B cell (primary cell): ENCODE data around the gene ABLIM1. TPM values are rescaled to one million over a fixed set of nuclear protein-coding genes. Genes with fewer than 3 reads are reported as not detected.

Experiments used
- ATAC-seq: fragments of 200-7000 bp; cut with Tn5 transposase; one replicate; pipeline ENCODE4 v1.10.0; 2021; ENCODE audit warnings: low read depth, mild to moderate bottlenecking, moderate number of reproducible peaks, moderate library complexity
- CTCF ChIA-PET: fragments of 350-600 bp; sonication (Branson Sonifier 250); formaldehyde crosslinking; loops from one replicate; lab custom pipeline; 2021; ENCODE audit warnings: antibody characterized with exemption, inconsistent platforms; lab: Charles Lee
- POLR2A ChIA-PET: fragments of 350-600 bp; sonication (Branson Sonifier 250); formaldehyde crosslinking; loops from one replicate; lab custom pipeline; 2021; ENCODE audit warnings: antibody characterized with exemption; lab: Charles Lee
- DNase-seq: peaks from one replicate; pipeline ENCODE4 v3.0.0; 2013
- H2AFZ ChIP-seq: 2 replicates; pipeline ENCODE4 v1.6.1; 2012; ENCODE audit warnings: mild to moderate bottlenecking, low read depth, low read length; ENCODE audit not compliant: insufficient read depth, poor library complexity, severe bottlenecking
- H3K27ac ChIP-seq, 2 donors: 1 replicate in 1 of 2; 2 replicates in 1 of 2; pipeline ENCODE4 v1.5.1; 2012 to 2013; ENCODE audit warnings: low read length in 2 of 2, mild to moderate bottlenecking in 2 of 2, moderate library complexity in 1 of 2
- H3K27me3 ChIP-seq, 4 experiments: fragments of 200-600 bp in 1 of 4; sonication (generic) in 1 of 4; replicated peaks in 1 of 4; 1 replicate in 2 of 4; 2 replicates in 2 of 4; pipeline versions ENCODE4 v1.6.1 to v1.7.0; 2013 to 2016; ENCODE audit warnings: low read length in 3 of 4, mild to moderate bottlenecking in 2 of 4, mixed read lengths in 1 of 4, moderate library complexity in 1 of 4; ENCODE audit not compliant: insufficient read depth in 4 of 4, control insufficient read depth in 3 of 4; ENCODE audit errors: control extremely low read depth in 1 of 4
- H3K36me3 ChIP-seq, 2 experiments: replicated peaks in 1 of 2; 1 replicate in 1 of 2; 2 replicates in 1 of 2; pipeline versions ENCODE4 v1.6.1 to v1.7.1; 2013; ENCODE audit warnings: low read length in 1 of 2; ENCODE audit not compliant: insufficient read depth in 2 of 2, control insufficient read depth in 1 of 2; ENCODE audit errors: control extremely low read depth in 1 of 2, extremely low read depth in 1 of 2
- H3K4me1 ChIP-seq, 2 donors: fragments of 200-600 bp in 1 of 2; sonication (generic) in 1 of 2; 1 replicate in 1 of 2; 2 replicates in 1 of 2; pipeline versions ENCODE4 v1.5.1 to v1.6.1; 2013 to 2017; ENCODE audit warnings: low read length in 2 of 2; ENCODE audit not compliant: control insufficient read depth in 2 of 2, insufficient read depth in 2 of 2
- H3K4me2 ChIP-seq: replicated peaks from 2 replicates; pipeline ENCODE3; 2012; ENCODE audit warnings: mild to moderate bottlenecking, low read depth, low read length; ENCODE audit not compliant: poor library complexity, severe bottlenecking
- H3K4me3 ChIP-seq, 5 experiments: fragments of 200-600 bp in 1 of 5; sonication (generic) in 1 of 5; 1 replicate in 3 of 5; 2 replicates in 2 of 5; pipeline versions ENCODE4 v1.5.1 to v1.7.0; 2011 to 2016; ENCODE audit warnings: low read length in 4 of 5, mild to moderate bottlenecking in 4 of 5, low read depth in 2 of 5, control low read depth in 1 of 5, moderate library complexity in 1 of 5; ENCODE audit not compliant: insufficient read depth in 1 of 5; ENCODE audit errors: control extremely low read depth in 1 of 5, extremely low read depth in 1 of 5
- H3K79me2 ChIP-seq: fragments of 200-600 bp; sonication (generic); one replicate; pipeline ENCODE4 v1.6.0; 2016; ENCODE audit warnings: low read length; ENCODE audit not compliant: control insufficient read depth, insufficient read depth
- H3K9ac ChIP-seq: fragments of 200-600 bp; sonication (generic); 2 replicates; pipeline ENCODE4 v1.6.1; 2017; ENCODE audit warnings: mild to moderate bottlenecking, low read length, moderate library complexity
- H3K9me3 ChIP-seq, 3 donors: one replicate each; pipeline versions ENCODE4 v1.6.1 to v1.7.1; 2013; ENCODE audit warnings: low read length in 2 of 3; ENCODE audit not compliant: control insufficient read depth in 2 of 3, insufficient read depth in 1 of 3; ENCODE audit errors: control extremely low read depth in 1 of 3
- H4K20me1 ChIP-seq: 2 replicates; pipeline ENCODE4 v1.6.0; 2012; ENCODE audit warnings: mild to moderate bottlenecking, low read length; ENCODE audit not compliant: insufficient read depth, control insufficient read depth, poor library complexity, severe bottlenecking
- H3K27ac Mint-ChIP-seq: one replicate; pipeline ENCODE4 v1.8.0; 2021; ENCODE audit warnings: mixed read lengths
- H3K27me3 Mint-ChIP-seq: one replicate; pipeline ENCODE4 v1.8.0; 2021; ENCODE audit warnings: mixed read lengths
- H3K4me1 Mint-ChIP-seq: one replicate; pipeline ENCODE4 v1.8.0; 2021; ENCODE audit warnings: mixed read lengths
- H3K4me3 Mint-ChIP-seq: one replicate; pipeline ENCODE4 v1.8.0; 2021; ENCODE audit warnings: mixed read lengths
- H3K9me3 Mint-ChIP-seq: one replicate; pipeline ENCODE4 v1.8.0; 2022; ENCODE audit warnings: mixed read lengths; ENCODE audit not compliant: insufficient read depth
- CTCF ChIP-seq: fragments of 200-600 bp; IDR thresholded peaks from one replicate; pipeline ENCODE4 v1.8.0; 2022; ENCODE audit warnings: antibody characterized with exemption, mild to moderate bottlenecking
- EZH2 ChIP-seq: IDR thresholded peaks from 2 replicates; pipeline ENCODE4 v1.6.1; 2012; ENCODE audit warnings: borderline replicate concordance, low read depth, mild to moderate bottlenecking, moderate library complexity, low read length; ENCODE audit not compliant: insufficient read depth, poor library complexity, severe bottlenecking
- WGBS: methylation state at CpG from one replicate; pipeline ENCODE4 v1.1.5; 2013; ENCODE audit warnings: missing lambda C conversion rate; ENCODE audit not compliant: insufficient coverage; 5-methylcytosine and 5-hydroxymethylcytosine counted together
- intact Hi-C: fragments of 100-400 bp; cut with micrococcal nuclease; formaldehyde crosslinking; loops from one replicate; pipeline ENCODE4 v1.10.0; 2022
- polyA plus RNA-seq: library from polyadenylated mRNA; depleted of rRNA; stranded (reverse); fragments of >200 nt; gene quantifications from 2 replicates; pipeline ENCODE4 v1.2.3, GENCODE V29; 2012
- total RNA-seq, 2 donors: library from RNA; stranded (reverse); fragments of 120-200 nt in 1 of 2; gene quantifications; 1 replicate in 1 of 2; 2 replicates in 1 of 2; pipeline versions ENCODE4 v1.2.3 to v1.2.4, GENCODE V29; 2013 to 2022

ABLIM1 gene
- total and polyA plus RNA-seq, 2 donors (not counting 1 experiment from before 2014, with no cell fraction given): 55.6 to 148 TPM

- Histone ChIP-seq H3K36me3 (no peaks in the 10 kb centered on the region), H3K4me3 (no peak overlapping the region), H3K79me2 (no peaks in the 10 kb centered on the region), H3K9ac (no peak overlapping the region), H3K27me3 (peaks cover 0 to 4% (median 0%) of the 10 kb centered on the region in 4 experiments), H3K4me2 (no peak overlapping the region), H4K20me1 (no peaks in the 10 kb centered on the region), H2AFZ (no peak overlapping the region), H3K9me3 (no peaks in the 10 kb centered on the region), H3K27ac (no peak overlapping the region), H3K4me1 (no peaks in the 10 kb centered on the region)
- ATAC-seq: no peak
- TF ChIP-seq EZH2 (no peak), CTCF (no peak)
- H3K27ac Mint-ChIP-seq: no peak overlapping the region
- CTCF ChIA-PET: no interaction called here
- H3K4me3 Mint-ChIP-seq: no peak overlapping the region
- intact Hi-C loops: no loop called here
- peaks cover 25% of the 10 kb centered on the region for H3K27me3 Mint-ChIP-seq
- DNase-seq: no peak
- peaks cover 3% of the 10 kb centered on the region for H3K9me3 Mint-ChIP-seq
- H3K4me1 Mint-ChIP-seq: no peaks in the 10 kb centered on the region
- POLR2A ChIA-PET: no interaction called here
These were observed 67.1 kb downstream of the ABLIM1 start for GRCh38 chr10:114590993-114591392.

GRCh38 chr10:114584419-114584818 is 73.7 kb downstream of the ABLIM1 start:
- H3K27ac ChIP-seq: no peak overlapping the region
- no peak overlapping the region for H2AFZ ChIP-seq
- no peak overlapping the region for H3K9ac ChIP-seq
- H3K9me3 ChIP-seq: no peaks in the 10 kb centered on the region
- DNase-seq: no peak
- no peaks in the 10 kb centered on the region for H3K4me1 ChIP-seq
- H3K36me3 ChIP-seq: no peaks in the 10 kb centered on the region
- H3K27ac Mint-ChIP-seq: no peak overlapping the region
- ChIA-PET CTCF (interaction anchor here (0.6 kb wide), 1 partner anchor 66 kb away, joined by 3 read pairs; no protein-coding TSS in a partner anchor), POLR2A (no interaction called here)
- no peak for ATAC-seq
- no peak overlapping the region for H3K4me3 Mint-ChIP-seq
- no CpG with 5 or more reads among the region's 2 CpGs for WGBS
- TF ChIP-seq EZH2: no peak
- TF ChIP-seq CTCF: no peak
- H3K4me3 ChIP-seq: no peak overlapping the region
- H3K9me3 Mint-ChIP-seq: no peaks in the 10 kb centered on the region
- H3K4me2 ChIP-seq: no peak overlapping the region
- peaks cover 17% of the 10 kb centered on the region for H3K27me3 Mint-ChIP-seq
- H3K79me2 ChIP-seq: no peaks in the 10 kb centered on the region
- no peaks in the 10 kb centered on the region for H4K20me1 ChIP-seq
- no peaks in the 10 kb centered on the region for H3K4me1 Mint-ChIP-seq
- no peaks in the 10 kb centered on the region for H3K27me3 ChIP-seq
- intact Hi-C loops: no loop called here
